Fibroblast of pulmonary artery (primary cell): Measurements from ENCODE around the gene SDF4.
"Not testable (repeated sequence)": the region's sequence is repeated elsewhere in the genome, so short reads cannot be mapped to it uniquely, and the experiment has no call there.

Source experiments
- DNase-seq: peaks from one replicate; pipeline ENCODE4 v3.0.0-alpha.2; 2010; ENCODE audit warnings: low read depth
- H3K4me3 ChIP-seq: replicated peaks from 2 replicates; pipeline ENCODE4 v1.5.1; 2011; ENCODE audit warnings: low read depth, mild to moderate bottlenecking, control low read depth, low read length, moderate library complexity
- CTCF ChIP-seq: IDR thresholded peaks from 2 replicates; pipeline ENCODE4 v1.5.1; 2011; ENCODE audit warnings: mild to moderate bottlenecking, control low read depth, low read length, inconsistent platforms; ENCODE audit errors: missing control alignments

Gene SDF4

GRCh38 chr1:1179983-1180861 is 51.6 kb downstream of the SDF4 start:
- no peak for DNase-seq

GRCh38 chr1:1179346-1179982 is 52.3 kb downstream of the SDF4 start:
- H3K4me3 ChIP-seq: no peak overlapping the region
- DNase-seq: no peak
- TF ChIP-seq CTCF: no peak

More at GRCh38 chr1:1179983-1180861, 51.6 kb downstream of the SDF4 start:
- no peak for TF ChIP-seq CTCF
- no peak overlapping the region for H3K4me3 ChIP-seq

- H3K4me3 ChIP-seq: no peak overlapping the region
- DNase-seq: no peak
- no peak for TF ChIP-seq CTCF
Observed at GRCh38 chr1:1178794-1179331, 52.9 kb downstream of the SDF4 start.

- TF ChIP-seq CTCF: no peak
- no peak for DNase-seq
Observed at GRCh38 chr1:1177452-1178206, 54.2 kb downstream of the SDF4 start.

GRCh38 chr1:1176931-1177330 is 54.9 kb downstream of the SDF4 start:
- TF ChIP-seq CTCF: no peak
- no peak overlapping the region for H3K4me3 ChIP-seq
- DNase-seq: no peak

More at GRCh38 chr1:1177452-1178206, 54.2 kb downstream of the SDF4 start:
- H3K4me3 ChIP-seq: no peak overlapping the region

- not testable (repeated sequence) for H3K4me3 ChIP-seq, DNase-seq
Observed at GRCh38 chr1:1176063-1176761, 55.6 kb downstream of the SDF4 start.
